ENCODE data around the gene PLAGL2.
"Not testable (repeated sequence)": the region's sequence is repeated elsewhere in the genome, so short reads cannot be mapped to it uniquely, and the experiment has no call there.

Gene PLAGL2

GRCh38 chr20:32204205-32205109, 3.1 kb downstream of the PLAGL2 start:
- DNase-seq (ENCODE audit: low read depth in 2 of 2), result peak in 1 of 2 donors; percentile 64

- no peak for DNase-seq (ENCODE audit: low read depth in 2 of 2)
Observed at GRCh38 chr20:32203356-32204204, 4.0 kb downstream of the PLAGL2 start.

- DNase-seq (ENCODE audit: low read depth in 2 of 2), result no peak
Observed at GRCh38 chr20:32201977-32202363, 5.6 kb downstream of the PLAGL2 start.

GRCh38 chr20:32201296-32201976, 6.1 kb downstream of the PLAGL2 start:
- DNase-seq (ENCODE audit: low read depth in 2 of 2), result no peak

GRCh38 chr20:32199006-32199405, 8.5 kb downstream of the PLAGL2 start:
- no peak for DNase-seq (ENCODE audit: low read depth in 2 of 2)

GRCh38 chr20:32197136-32197535, 10.4 kb downstream of the PLAGL2 start:
- DNase-seq (ENCODE audit: low read depth in 2 of 2), result not testable (repeated sequence)

- DNase-seq (ENCODE audit: low read depth in 2 of 2), result not testable (repeated sequence)
Observed at GRCh38 chr20:32196613-32197012, 10.9 kb downstream of the PLAGL2 start.

- DNase-seq (ENCODE audit: low read depth in 2 of 2), result no peak
Observed at GRCh38 chr20:32195581-32195980, 12.0 kb downstream of the PLAGL2 start.

GRCh38 chr20:32193996-32194395, 13.5 kb downstream of the PLAGL2 start:
- DNase-seq (ENCODE audit: low read depth in 2 of 2), result no peak

GRCh38 chr20:32193336-32193735, 14.2 kb downstream of the PLAGL2 start:
- not testable (repeated sequence) for DNase-seq (ENCODE audit: low read depth in 2 of 2)

GRCh38 chr20:32192698-32193097, 14.8 kb downstream of the PLAGL2 start:
- DNase-seq (ENCODE audit: low read depth in 2 of 2), result no peak

GRCh38 chr20:32191873-32192272, 15.7 kb downstream of the PLAGL2 start:
- no peak for DNase-seq (ENCODE audit: low read depth in 2 of 2)

GRCh38 chr20:32191422-32191821, 16.1 kb downstream of the PLAGL2 start:
- DNase-seq (ENCODE audit: low read depth in 2 of 2), result no peak

- DNase-seq (ENCODE audit: low read depth in 2 of 2), result no peak
Observed at GRCh38 chr20:32190616-32191415, 16.7 kb downstream of the PLAGL2 start.

GRCh38 chr20:32189691-32190615, 17.6 kb downstream of the PLAGL2 start:
- peak in 1 of 2 donors; percentile 17 for DNase-seq (ENCODE audit: low read depth in 2 of 2)

- no peak for DNase-seq (ENCODE audit: low read depth in 2 of 2)
Observed at GRCh38 chr20:32189123-32189410, 18.5 kb downstream of the PLAGL2 start.

GRCh38 chr20:32188376-32189122, 19.0 kb downstream of the PLAGL2 start:
- no peak for DNase-seq (ENCODE audit: low read depth in 2 of 2)

GRCh38 chr20:32186506-32186905, 21.0 kb downstream of the PLAGL2 start:
- no peak for DNase-seq (ENCODE audit: low read depth in 2 of 2)

GRCh38 chr20:32184961-32185603, 22.5 kb downstream of the PLAGL2 start:
- no peak for DNase-seq (ENCODE audit: low read depth in 2 of 2)

Data from stimulated activated CD8-positive, alpha-beta memory T cell treated with anti-CD3 and anti-CD28 coated beads, Interleukin-15, amount 100 ng/mL, for 4 hours (primary cell).